Amniotic stem cell (primary cell): ENCODE measurements around the gene TARS2.

Experiments used
- DNase-seq: peaks from one replicate; lab custom pipeline; 2025; lab: John Stamatoyannopoulos, UW

The TARS2 gene

DNA sequence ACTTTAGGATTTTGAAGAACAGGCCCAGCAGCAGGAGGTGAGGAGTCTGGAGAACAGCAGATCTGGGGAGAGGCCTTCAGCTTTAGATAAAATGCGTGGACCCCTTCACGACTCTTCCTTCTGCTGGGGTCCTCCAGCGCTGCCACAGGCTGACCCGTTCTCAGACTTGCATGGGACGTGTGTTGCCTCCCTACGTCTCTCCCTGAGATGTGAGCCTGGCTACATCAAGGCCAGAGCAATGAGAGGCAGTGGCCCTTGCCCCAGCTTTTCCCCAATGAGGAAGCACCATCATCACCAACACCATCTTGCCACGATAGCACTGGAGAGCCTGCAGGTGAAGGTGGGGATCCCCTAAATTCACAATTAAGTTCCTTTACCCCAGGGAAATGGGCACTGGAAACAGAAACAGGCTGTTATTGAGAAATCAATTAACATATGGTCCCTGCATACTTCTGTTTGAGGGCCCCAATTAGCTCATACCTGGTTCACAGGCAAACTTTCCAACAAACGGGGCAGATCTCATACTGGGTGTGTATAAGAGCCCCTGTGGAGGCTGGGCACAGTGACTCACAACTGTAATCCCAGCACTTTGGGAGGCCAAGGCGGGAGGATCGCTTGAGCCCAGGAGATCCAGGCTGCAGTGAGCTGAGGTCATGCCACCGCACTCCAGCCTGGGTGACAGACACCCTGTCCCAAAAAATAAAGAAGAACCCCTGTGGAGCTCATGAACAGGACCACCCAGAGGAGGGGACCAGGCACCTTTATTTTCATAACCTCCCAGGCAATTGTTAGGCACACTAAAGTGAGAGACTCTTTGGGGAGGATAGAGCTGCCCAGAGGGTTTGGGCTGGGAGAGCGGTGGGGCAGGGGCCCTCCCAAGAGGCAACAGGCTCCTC, 49.9 kb downstream of the TARS2 start:
- DNase-seq: no peak

DNA sequence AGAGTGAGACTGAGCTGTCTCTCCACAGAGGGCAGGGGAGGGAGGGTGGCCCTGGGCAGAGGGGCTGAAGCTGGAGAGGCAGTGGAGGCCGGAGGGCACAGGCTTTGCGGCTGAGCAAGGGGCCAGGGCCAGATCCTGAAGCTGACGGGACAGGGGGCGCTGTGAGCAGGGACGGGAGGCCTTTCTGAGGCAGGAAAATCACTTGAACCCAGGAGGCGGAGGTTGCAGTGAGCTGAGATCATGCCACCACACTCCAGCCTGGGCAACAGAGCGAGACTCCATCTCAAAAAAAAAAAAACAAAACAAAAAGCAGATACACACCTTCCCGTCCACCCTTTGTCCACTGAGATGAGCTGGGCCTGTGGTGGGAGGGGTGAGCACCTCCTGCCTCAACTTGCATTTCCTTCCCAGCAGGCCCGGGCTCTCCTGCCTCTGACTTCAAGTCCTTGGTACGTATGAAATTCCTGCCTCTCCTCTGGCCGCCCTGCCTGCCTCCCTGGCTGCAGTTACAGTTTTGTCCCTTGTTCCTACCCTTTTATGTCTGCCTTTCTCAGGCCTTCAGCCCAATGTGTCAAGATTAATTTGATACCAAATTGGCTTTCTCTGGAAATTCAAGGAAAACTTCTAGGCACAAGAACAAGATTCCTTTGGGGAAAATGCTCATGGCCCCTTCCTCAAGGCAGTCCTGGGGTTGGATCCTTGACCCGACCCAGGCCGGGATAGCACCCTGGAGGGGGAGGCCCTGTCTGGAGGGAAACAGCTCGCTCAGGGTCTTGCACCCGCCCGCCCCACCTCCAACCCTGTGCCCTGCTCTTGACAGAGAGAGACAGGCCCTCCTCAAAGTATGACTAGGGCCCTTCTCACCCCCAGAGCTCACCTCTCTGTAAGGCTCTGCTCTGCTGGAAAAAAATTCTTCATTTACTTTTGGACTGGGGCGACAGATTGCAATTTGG, 50.8 kb downstream of the TARS2 start:
- DNase-seq: no peak

DNA sequence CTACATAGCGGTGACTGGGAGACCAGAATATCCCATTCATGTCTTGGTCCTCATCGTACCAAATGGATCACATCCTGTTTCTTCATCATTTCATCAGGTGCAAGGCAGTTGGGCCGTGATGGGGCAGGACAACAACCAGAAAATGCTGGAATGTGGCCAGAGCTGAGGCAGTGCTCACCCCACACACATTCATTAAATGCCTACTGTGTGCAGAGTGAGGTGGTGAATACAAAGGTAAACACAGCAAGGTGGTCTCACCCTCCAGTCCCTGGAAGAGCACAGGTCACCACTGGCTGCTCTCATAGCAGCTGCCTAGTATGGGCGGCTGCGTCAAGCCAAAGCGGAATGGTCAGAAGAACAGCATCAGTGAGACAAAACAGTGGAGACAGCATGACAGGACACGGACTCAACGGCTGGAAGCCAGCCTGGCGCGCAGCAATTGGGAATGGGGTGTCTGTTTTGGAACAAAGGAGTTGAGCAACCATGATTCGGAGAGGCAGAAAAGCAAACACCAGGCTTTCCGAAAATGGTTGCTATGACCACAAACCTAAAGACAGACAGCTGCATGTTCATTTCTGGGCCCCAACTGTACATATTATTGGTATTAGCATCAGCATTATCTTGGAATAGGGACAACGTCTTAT, 56.4 kb downstream of the TARS2 start:
- no peak for DNase-seq

DNA sequence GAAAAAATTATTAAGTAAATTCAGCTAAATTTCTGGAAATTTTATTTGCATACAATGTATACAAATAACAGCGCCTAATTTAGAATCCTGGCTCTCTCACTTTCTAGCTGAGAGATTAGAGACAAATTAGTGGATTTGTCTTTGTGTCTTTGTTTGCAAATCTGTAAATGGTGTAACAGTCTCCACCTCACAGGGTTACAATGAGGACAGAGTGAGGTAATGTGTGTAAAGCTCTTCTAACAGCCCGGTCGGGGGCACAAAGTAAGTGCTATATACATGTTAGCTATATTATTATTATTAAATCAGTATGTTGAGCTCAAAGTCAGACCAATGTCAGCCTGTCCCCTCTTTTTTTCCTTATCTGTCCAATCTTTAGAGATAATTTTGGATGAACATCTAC, 57.0 kb downstream of the TARS2 start:
- no peak for DNase-seq

DNA sequence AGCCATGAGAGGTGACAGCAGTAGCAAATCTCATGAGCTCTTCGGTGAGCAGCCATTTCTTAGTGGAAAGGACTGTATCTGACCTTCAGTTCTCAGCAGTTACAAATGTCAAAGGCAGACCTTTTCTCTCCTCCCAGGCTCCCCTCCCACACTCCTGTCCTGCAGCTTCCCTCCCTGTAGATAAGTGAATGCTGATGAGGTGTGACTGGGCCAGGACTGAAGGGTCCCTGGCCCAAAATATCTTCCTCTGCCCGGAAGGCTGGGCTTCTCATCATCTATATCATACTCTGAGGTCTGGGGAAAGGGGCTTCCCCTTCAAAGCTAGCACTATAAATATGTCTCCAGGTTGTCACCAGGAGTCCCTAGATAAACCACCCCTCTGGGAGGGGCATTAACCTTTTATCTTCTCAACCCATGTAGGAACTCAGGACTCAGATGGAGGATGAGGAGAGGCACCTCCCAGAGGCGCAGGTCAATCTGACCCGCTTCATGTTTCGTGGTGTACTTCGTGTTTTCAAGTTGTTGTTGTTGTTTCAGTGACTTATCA, 58.3 kb downstream of the TARS2 start:
- DNase-seq: no peak

GRCh38 chr1:150546294-150546937, 59.2 kb downstream of the TARS2 start:
- DNase-seq: no peak

- no peak for DNase-seq
Measured at GRCh38 chr1:150548324-150548631, 61.1 kb downstream of the TARS2 start.

GRCh38 chr1:150548632-150549495, 61.6 kb downstream of the TARS2 start, which contains the start of gene ADAMTSL4:
ADAMTSL4 (plus strand) TSS chr1:150549408; CDS start chr1:150552289, 2,881 bp downstream.
- no peak for DNase-seq

DNA sequence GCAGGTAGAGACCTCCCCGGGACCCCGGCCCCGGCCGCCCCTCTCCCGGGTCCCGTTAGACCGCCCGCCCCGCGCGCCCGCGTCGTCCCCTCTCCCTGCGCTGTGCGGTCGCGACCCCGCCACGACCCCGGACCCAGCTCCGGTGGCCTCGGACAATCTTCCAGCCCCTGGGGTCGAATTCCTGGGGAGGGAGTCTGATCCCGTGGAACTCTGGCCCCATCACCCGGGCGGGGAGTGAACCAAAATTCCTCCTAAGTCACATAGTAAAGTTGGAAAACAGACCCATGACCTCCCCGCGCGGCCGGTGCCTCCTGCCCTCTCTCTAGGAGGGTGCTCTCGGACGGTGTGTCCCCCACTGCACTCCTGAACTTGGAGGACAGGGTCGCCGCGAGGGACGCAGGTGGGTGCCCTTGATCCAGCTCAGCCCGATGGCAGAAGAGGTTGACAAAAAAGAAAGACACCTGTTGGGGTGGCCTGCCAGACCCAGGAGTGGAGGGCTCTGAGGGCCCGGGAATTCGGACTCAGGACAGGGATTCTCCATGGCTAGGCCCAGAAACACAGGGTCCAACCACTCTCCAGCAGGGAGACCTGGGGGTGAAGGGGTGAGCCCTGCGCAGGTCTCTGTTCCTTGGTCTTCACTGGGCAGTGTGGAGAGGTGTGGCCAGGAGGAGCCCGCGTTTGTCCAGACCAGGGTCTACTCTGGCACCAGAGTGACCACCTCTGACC, 62.4 kb downstream of the TARS2 start:
- DNase-seq: no peak

DNA sequence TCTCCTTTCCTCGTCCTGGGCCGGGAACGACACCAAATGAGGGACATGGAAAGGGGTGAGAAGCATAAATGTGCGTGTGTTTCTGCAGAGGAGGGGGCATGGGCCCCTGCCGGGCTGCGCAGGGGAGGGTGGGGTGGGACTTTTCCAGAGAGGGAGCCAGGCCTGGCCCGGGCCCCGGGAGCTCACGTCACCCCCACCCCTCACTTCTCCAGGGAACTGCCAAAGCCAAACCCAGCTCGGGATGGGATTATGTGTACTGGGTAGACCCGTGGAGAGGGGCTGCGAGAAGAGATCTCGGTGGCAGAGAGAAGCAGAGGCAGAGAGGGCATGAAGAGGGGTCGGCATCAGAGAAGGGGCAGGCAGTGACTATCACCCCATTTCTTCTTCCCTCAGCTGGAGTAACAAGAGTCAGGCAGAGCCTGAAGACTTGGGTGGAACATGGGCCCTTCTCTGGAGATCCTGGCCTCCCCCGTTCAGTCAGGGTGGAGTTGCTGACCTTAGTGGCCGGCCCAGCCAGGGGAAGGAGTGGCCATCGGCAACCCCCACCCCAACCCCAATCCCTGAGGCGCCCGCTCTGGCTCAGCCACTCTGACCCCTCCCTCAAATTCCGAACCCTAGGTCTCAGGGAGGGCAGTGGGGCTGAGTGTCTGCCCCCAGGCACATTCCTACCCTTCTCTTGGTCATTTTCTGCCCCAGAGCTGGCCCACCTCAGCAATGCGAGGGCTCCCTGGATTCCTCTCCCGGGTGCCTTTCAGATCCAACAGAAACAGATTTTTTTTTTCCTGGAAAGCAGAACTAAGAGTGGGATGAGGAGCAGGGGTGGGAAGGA, 63.2 kb downstream of the TARS2 start:
- no peak for DNase-seq

DNA sequence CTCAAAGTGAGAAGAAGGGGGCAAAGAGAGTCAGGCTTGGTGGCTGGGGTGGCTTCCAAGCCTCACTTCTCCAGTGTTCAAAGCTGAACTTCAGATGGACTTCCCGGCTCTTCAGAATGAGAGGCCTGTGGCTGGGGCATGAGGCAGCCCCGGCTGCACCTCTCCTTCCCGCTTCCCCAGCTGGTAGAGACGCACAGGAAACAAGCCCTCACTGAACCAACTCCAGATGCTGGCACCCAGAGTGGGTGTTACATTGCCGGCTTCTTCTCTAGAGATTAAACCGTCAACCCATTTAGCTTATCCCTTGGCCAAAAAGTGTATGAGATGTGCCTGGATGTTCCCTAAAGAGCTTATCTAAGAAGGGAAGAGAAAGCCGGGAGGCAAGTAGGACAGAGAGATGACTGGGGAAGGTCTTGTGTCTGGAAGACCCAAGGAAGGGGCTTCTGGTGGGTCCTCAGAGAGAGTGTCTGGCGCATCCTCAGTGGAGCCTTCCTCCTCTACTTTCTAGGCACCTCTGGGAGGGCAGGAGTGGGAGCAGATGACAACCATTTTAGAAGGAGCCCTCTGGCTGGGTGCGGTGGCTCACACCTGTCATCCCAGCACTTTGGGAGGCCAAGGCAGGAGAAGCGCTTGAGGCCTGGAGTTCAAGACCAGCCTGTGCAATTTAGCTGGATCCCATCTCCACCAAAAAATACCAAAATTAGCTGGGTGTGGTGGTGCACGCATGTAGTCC, 64.0 kb downstream of the TARS2 start:
- DNase-seq: no peak

DNA sequence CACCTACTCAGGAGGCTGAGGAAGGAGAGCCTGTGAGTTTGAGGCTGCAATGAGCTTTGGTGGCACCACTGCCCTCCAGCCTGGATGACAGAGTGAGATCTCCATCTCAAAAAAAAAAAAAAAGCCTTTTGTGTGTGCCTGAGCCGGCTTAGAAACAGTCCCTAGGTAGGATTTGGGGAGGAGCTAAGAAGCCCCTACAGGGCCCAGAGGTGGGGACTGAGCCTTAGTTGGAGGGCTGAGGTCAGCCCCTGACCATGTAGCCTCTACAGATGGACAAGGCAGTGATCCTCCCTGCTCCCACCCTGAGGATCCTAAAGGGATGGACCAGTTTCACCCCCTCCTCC, 64.5 kb downstream of the TARS2 start:
- no peak for DNase-seq

- peak; percentile 50 for DNase-seq
Measured at GRCh38 chr1:150552128-150552910, 65.1 kb downstream of the TARS2 start.

DNA sequence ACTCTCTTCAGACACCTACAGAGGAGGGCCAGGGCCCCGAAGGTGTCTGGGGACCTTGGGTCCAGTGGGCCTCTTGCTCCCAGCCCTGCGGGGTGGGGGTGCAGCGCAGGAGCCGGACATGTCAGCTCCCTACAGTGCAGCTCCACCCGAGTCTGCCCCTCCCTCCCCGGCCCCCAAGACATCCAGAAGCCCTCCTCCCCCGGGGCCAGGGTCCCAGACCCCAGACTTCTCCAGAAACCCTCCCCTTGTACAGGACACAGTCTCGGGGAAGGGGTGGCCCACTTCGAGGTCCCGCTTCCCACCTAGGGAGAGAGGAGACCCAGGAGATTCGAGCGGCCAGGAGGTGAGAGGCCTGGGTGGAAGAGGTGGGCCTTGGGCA, 65.7 kb downstream of the TARS2 start:
- no peak for DNase-seq

- DNase-seq: no peak
Measured at GRCh38 chr1:150553392-150554085, 66.3 kb downstream of the TARS2 start.

DNA sequence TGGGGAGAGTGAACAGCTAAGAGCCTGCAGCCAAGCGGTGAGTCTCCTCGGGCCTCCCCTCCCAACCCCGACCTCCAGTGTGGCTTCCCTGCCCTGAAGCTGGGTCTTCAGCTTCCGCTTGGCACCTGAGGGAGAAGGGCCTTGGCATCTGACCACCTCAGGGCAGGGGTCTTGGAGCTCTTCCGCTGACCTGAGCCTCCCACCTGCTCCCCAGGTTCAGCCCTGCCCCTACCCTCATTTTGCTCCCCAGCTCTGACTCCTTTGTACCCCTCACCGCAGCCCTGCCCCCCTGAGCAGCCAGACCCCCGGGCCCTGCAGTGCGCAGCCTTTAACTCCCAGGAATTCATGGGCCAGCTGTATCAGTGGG, 66.8 kb downstream of the TARS2 start:
- no peak for DNase-seq
